NCI-H2227 treated with DMSO at 0.1 percent for 48 hours (cell line): ENCODE results near the gene POLE2.
"Not testable (repeated sequence)": the region's sequence is repeated elsewhere in the genome, so short reads cannot be mapped to it uniquely, and the experiment has no call there.

Source experiments
- DNase-seq: peaks from one replicate; lab custom pipeline; 2025; lab: John Stamatoyannopoulos, UW

Gene POLE2

GRCh38 chr14:49659526-49660455, 28.2 kb downstream of the POLE2 start:
- DNase-seq: no peak

GRCh38 chr14:49657500-49657899, 30.5 kb downstream of the POLE2 start:
- DNase-seq: not testable (repeated sequence)

GRCh38 chr14:49654511-49654910, 33.5 kb downstream of the POLE2 start:
- no peak for DNase-seq

- DNase-seq: no peak
These were observed 34.5 kb downstream of the POLE2 start for GRCh38 chr14:49653508-49653907.

GRCh38 chr14:49642163-49642562, 45.9 kb downstream of the POLE2 start:
- DNase-seq: no peak

GRCh38 chr14:49641697-49642129, 46.3 kb downstream of the POLE2 start:
- no peak for DNase-seq

- DNase-seq: no peak
These were observed 47.2 kb downstream of the POLE2 start for GRCh38 chr14:49640540-49641417.

- no peak for DNase-seq
These were observed 50.4 kb downstream of the POLE2 start for GRCh38 chr14:49637534-49638078.

GRCh38 chr14:49636866-49637265, 51.1 kb downstream of the POLE2 start:
- no peak for DNase-seq

GRCh38 chr14:49634547-49635334, 53.3 kb downstream of the POLE2 start, which contains the start of gene DNAAF2:
Gene DNAAF2 (minus strand): TSS chr14:49635244. CDS start chr14:49635149, 95 bp downstream.
- DNase-seq: peak; percentile 41

- DNase-seq: peak; percentile 91
These were observed 54.1 kb downstream of the POLE2 start for GRCh38 chr14:49633640-49634546.

- DNase-seq: no peak
These were observed 63.8 kb downstream of the POLE2 start for GRCh38 chr14:49623941-49624839.

GRCh38 chr14:49623387-49623786, 64.6 kb downstream of the POLE2 start:
- DNase-seq: no peak

- DNase-seq: no peak
These were observed 65.9 kb downstream of the POLE2 start for GRCh38 chr14:49622022-49622607.

- no peak for DNase-seq
These were observed 66.7 kb downstream of the POLE2 start for GRCh38 chr14:49621114-49621881.

GRCh38 chr14:49620182-49621113, 67.6 kb downstream of the POLE2 start, which contains the start of the genes MGAT2 and RPL36AL:
Gene MGAT2 (plus strand): TSS chr14:49620799. CDS start chr14:49621269, 470 bp downstream.
Gene RPL36AL (minus strand): TSS chr14:49620626. CDS start chr14:49619104, 1,522 bp downstream.
- peak; percentile 97 for DNase-seq

GRCh38 chr14:49619730-49620129, 68.3 kb downstream of the POLE2 start:
- no peak for DNase-seq
